H9 (cell line): ENCODE data around the gene MYO10. TPM values are rescaled to one million over a fixed set of nuclear protein-coding genes. Genes with fewer than 3 reads are reported as not detected.

Experiments
- DNase-seq: peaks from one replicate; pipeline ENCODE4 v3.0.0-alpha.2; 2017
- H2AFZ ChIP-seq: one replicate; pipeline ENCODE4 v1.6.1; 2013; ENCODE audit warnings: mild to moderate bottlenecking, low read length, control low read depth, moderate library complexity
- H2AK5ac ChIP-seq: 2 replicates; pipeline ENCODE4 v1.6.1; 2013; ENCODE audit warnings: low read length, control low read depth, mixed read lengths; ENCODE audit not compliant: insufficient read length
- H2BK120ac ChIP-seq: one replicate; pipeline ENCODE4 v1.6.1; 2013; ENCODE audit warnings: low read depth, mild to moderate bottlenecking, low read length, control low read depth, inconsistent platforms; ENCODE audit not compliant: poor library complexity, severe bottlenecking
- H2BK12ac ChIP-seq: 2 replicates; pipeline ENCODE4 v1.6.1; 2013; ENCODE audit warnings: low read length, control low read depth, mixed read lengths, low read depth; ENCODE audit not compliant: insufficient read length
- H2BK15ac ChIP-seq: 2 replicates; pipeline ENCODE4 v1.6.1; 2013; ENCODE audit warnings: low read depth, low read length, control low read depth
- H2BK20ac ChIP-seq: one replicate; pipeline ENCODE4 v1.6.1; 2013; ENCODE audit warnings: low read depth, mild to moderate bottlenecking, low read length, control low read depth, inconsistent platforms; ENCODE audit not compliant: poor library complexity, severe bottlenecking
- H2BK5ac ChIP-seq: 2 replicates; pipeline ENCODE4 v1.6.1; 2013; ENCODE audit warnings: low read length, control low read depth, mixed read lengths; ENCODE audit not compliant: insufficient read length
- H3K14ac ChIP-seq: 2 replicates; pipeline ENCODE4 v1.6.1; 2013; ENCODE audit warnings: low read length, control low read depth; ENCODE audit not compliant: insufficient read depth
- H3K18ac ChIP-seq: 2 replicates; pipeline ENCODE4 v1.6.1; 2013; ENCODE audit warnings: low read depth, mild to moderate bottlenecking, mixed read lengths, low read length, control low read depth; ENCODE audit not compliant: insufficient read length
- H3K23ac ChIP-seq: 2 replicates; pipeline ENCODE4 v1.6.1; 2013; ENCODE audit warnings: low read length, control low read depth, mixed read lengths, low read depth; ENCODE audit not compliant: insufficient read length
- H3K23me2 ChIP-seq: 2 replicates; pipeline ENCODE4 v1.6.1; 2013; ENCODE audit warnings: low read depth, mild to moderate bottlenecking, mixed read lengths, low read length, control low read depth; ENCODE audit not compliant: insufficient read length, poor library complexity, severe bottlenecking
- H3K27ac ChIP-seq: 2 replicates; pipeline ENCODE4 v1.5.1; 2013; ENCODE audit warnings: low read length, control low read depth, mixed read lengths, low read depth; ENCODE audit not compliant: insufficient read length
- H3K27me3 ChIP-seq: 2 replicates; pipeline ENCODE4 v1.6.1; 2013; ENCODE audit warnings: low read length, control low read depth, inconsistent platforms; ENCODE audit not compliant: insufficient read depth
- H3K4ac ChIP-seq: 2 replicates; pipeline ENCODE4 v1.6.1; 2013; ENCODE audit warnings: low read depth, mild to moderate bottlenecking, control low read depth, inconsistent platforms, low read length, moderate library complexity
- H3K4me1 ChIP-seq: 2 replicates; pipeline ENCODE4 v1.6.1; 2013; ENCODE audit warnings: low read length, control low read depth, inconsistent platforms; ENCODE audit not compliant: insufficient read depth
- H3K4me2 ChIP-seq: 2 replicates; pipeline ENCODE4 v1.6.1; 2013; ENCODE audit warnings: low read length, control low read depth, mixed read lengths; ENCODE audit not compliant: insufficient read length, insufficient read depth
- H3K56ac ChIP-seq: 2 replicates; pipeline ENCODE4 v1.6.1; 2013; ENCODE audit warnings: low read depth, mild to moderate bottlenecking, mixed read lengths, low read length, control low read depth; ENCODE audit not compliant: insufficient read length
- H3K79me1 ChIP-seq: 2 replicates; pipeline ENCODE4 v1.6.1; 2013; ENCODE audit warnings: low read depth, mild to moderate bottlenecking, moderate library complexity, low read length, control low read depth, inconsistent platforms; ENCODE audit not compliant: insufficient read depth, poor library complexity, severe bottlenecking
- H3K79me2 ChIP-seq: 2 replicates; pipeline ENCODE4 v1.6.1; 2013; ENCODE audit warnings: low read length, control low read depth, inconsistent platforms; ENCODE audit not compliant: insufficient read depth
- H3K9ac ChIP-seq: 2 replicates; pipeline ENCODE4 v1.6.1; 2013; ENCODE audit warnings: low read length, control low read depth, mixed read lengths; ENCODE audit not compliant: insufficient read length; ENCODE audit errors: extremely low read depth
- H3K9me3 ChIP-seq: one replicate; pipeline ENCODE4 v1.6.1; 2013; ENCODE audit warnings: low read depth, low read length, inconsistent platforms; ENCODE audit not compliant: control insufficient read depth
- H3T11ph ChIP-seq: one replicate; pipeline ENCODE4 v1.6.1; 2013; ENCODE audit warnings: mild to moderate bottlenecking, low read length, control low read depth, inconsistent platforms
- H4K20me1 ChIP-seq: one replicate; pipeline ENCODE4 v1.6.1; 2013; ENCODE audit not compliant: control insufficient read depth, insufficient read length, insufficient read depth
- H4K5ac ChIP-seq: 2 replicates; pipeline ENCODE4 v1.6.1; 2013; ENCODE audit warnings: low read depth, mild to moderate bottlenecking, mixed read lengths, low read length, control low read depth; ENCODE audit not compliant: insufficient read length
- H4K8ac ChIP-seq: replicated peaks from 2 replicates; pipeline ENCODE4 v1.6.1; 2013; ENCODE audit warnings: low read length, control low read depth, mixed read lengths, low read depth; ENCODE audit not compliant: insufficient read length
- H4K91ac ChIP-seq: 2 replicates; pipeline ENCODE4 v1.6.1; 2013; ENCODE audit warnings: low read depth, mild to moderate bottlenecking, moderate library complexity, mixed read lengths, low read length, control low read depth; ENCODE audit not compliant: insufficient read length
- H3K27ac Mint-ChIP-seq, 3 experiments: 2 replicates in 2 of 3; 3 replicates in 1 of 3; pipeline ENCODE4 v1.8.0; 2020 to 2021; ENCODE audit warnings: mixed read lengths in 3 of 3, mild to moderate bottlenecking in 1 of 3, moderate library complexity in 1 of 3
- H3K27me3 Mint-ChIP-seq: 2 replicates; pipeline ENCODE4 v1.8.0; 2021; ENCODE audit warnings: low read depth, mild to moderate bottlenecking, moderate library complexity, mixed read lengths
- H3K36me3 Mint-ChIP-seq, 3 experiments: 2 replicates in 2 of 3; 3 replicates in 1 of 3; pipeline ENCODE4 v1.8.0; 2020 to 2021; ENCODE audit warnings: low read depth in 3 of 3, mixed read lengths in 3 of 3; ENCODE audit not compliant: insufficient read depth in 1 of 3
- H3K4me1 Mint-ChIP-seq, 2 experiments: 2 replicates each; pipeline ENCODE4 v1.8.0; 2020; ENCODE audit warnings: mixed read lengths in 2 of 2
- H3K4me3 Mint-ChIP-seq, 2 experiments: 2 replicates in 1 of 2; 3 replicates in 1 of 2; pipeline ENCODE4 v1.8.0; 2020 to 2021; ENCODE audit warnings: mild to moderate bottlenecking in 2 of 2, mixed read lengths in 2 of 2, moderate library complexity in 1 of 2
- H3K9me3 Mint-ChIP-seq, 2 experiments: 2 replicates in 1 of 2; 3 replicates in 1 of 2; pipeline ENCODE4 v1.8.0; 2020; ENCODE audit warnings: mild to moderate bottlenecking in 2 of 2, mixed read lengths in 2 of 2, moderate library complexity in 1 of 2
- CTCF ChIP-seq: fragments of 200-600 bp; sonication (generic); conservative IDR thresholded peaks from 3 replicates; pipeline ENCODE4 v1.8.0; 2021; ENCODE audit warnings: antibody characterized with exemption, mild to moderate bottlenecking
- WGBS: extraction: QIAGEN DNeasy Blood & Tissue Kit; methylation state at CpG from one replicate; pipeline ENCODE4 v1.1.7; 2013; ENCODE audit warnings: missing lambda C conversion rate, low lambda C conversion rate, mixed read lengths; ENCODE audit not compliant: insufficient read length; ENCODE audit errors: extremely low coverage; 5-methylcytosine and 5-hydroxymethylcytosine counted together
- total RNA-seq: library from RNA; stranded (reverse); gene quantifications from 2 replicates; pipeline ENCODE4 v1.2.1, GENCODE V29; 2021

Gene MYO10
- total RNA-seq, 1 experiment from 2014 or later: 127 TPM

GRCh38 chr5:16722097-16722495 is 214.0 kb downstream of the MYO10 start:
- Histone ChIP-seq H3K9me3 (no peaks in the 10 kb centered on the region), H3T11ph (no peak overlapping the region), H2BK12ac (no peak overlapping the region), H3K4ac (no peak overlapping the region), H3K18ac (no peak overlapping the region), H4K5ac (no peak overlapping the region), H3K23ac (no peak overlapping the region), H3K27ac (peak overlapping the region; percentile 47), H3K14ac (no peak overlapping the region), H2BK15ac (no peak overlapping the region), H2BK5ac (no peak overlapping the region), H4K20me1 (no peaks in the 10 kb centered on the region), H3K4me1 (peaks cover 15% of the 10 kb centered on the region; the same call in 1 of the 2 replicates), H3K27me3 (no peaks in the 10 kb centered on the region), H2AK5ac (no peak overlapping the region), H3K23me2 (no peaks in the 10 kb centered on the region), H3K79me1 (peaks cover 3% of the 10 kb centered on the region), H2BK20ac (no peak overlapping the region), H4K91ac (no peak overlapping the region), H2BK120ac (no peak overlapping the region), H3K9ac (no peak overlapping the region), H3K79me2 (peaks cover 34% of the 10 kb centered on the region; the same call in 1 of the 2 replicates), H3K56ac (no peak overlapping the region), H3K4me2 (no peak overlapping the region), H4K8ac (no peak overlapping the region), H2AFZ (no peak overlapping the region)
- Mint-ChIP-seq H3K36me3 (peaks cover 27 to 29% (median 29%) of the 10 kb centered on the region in 3 experiments), H3K27ac (peak overlapping the region; percentile 32 to 96 (median 63)), H3K9me3 (peaks cover 4 to 8% of the 10 kb centered on the region in 2 experiments; a peak in 4 of 5 replicates), H3K27me3 (no peaks in the 10 kb centered on the region), H3K4me1 (peaks cover 55 to 63% of the 10 kb centered on the region in 2 experiments), H3K4me3 (no peak overlapping the region; a peak in 1 of 5 replicates)
- WGBS: no CpG with 5 or more reads among the region's 7 CpGs
- TF ChIP-seq CTCF: no peak
- DNase-seq: no peak
